Fibroblast of lung (primary cell): ENCODE data around the gene ANGPTL3.

ENCODE experiments used
- CTCF ChIP-seq, 2 donors: IDR thresholded peaks in 1 of 2; conservative IDR thresholded peaks in 1 of 2; 1 replicate in 1 of 2; 2 replicates in 1 of 2; pipeline ENCODE4 v1.5.1; 2011 to 2012; ENCODE audit warnings: low read length in 2 of 2, control low read depth in 1 of 2, inconsistent platforms in 1 of 2, low read depth in 1 of 2, mild to moderate bottlenecking in 1 of 2
- EZH2 ChIP-seq: IDR thresholded peaks from 2 replicates; pipeline ENCODE4 v1.5.1; 2012; ENCODE audit warnings: low read length, control low read depth, mild to moderate bottlenecking; ENCODE audit errors: missing control alignments

GRCh38 chr1:62652387-62652786 is 55.1 kb downstream of the ANGPTL3 start:
- TF ChIP-seq CTCF (conservative IDR thresholded peaks at IDR 0.05 in 1 of 2, IDR thresholded peaks at IDR 0.05 in 1 of 2; ENCODE audit: low read depth in 1 of 2, low read length in 2 of 2), result no peak
- no peak for TF ChIP-seq EZH2
